ENCODE measurements around the gene LRMDA. TPM values are rescaled to one million over a fixed set of nuclear protein-coding genes. Genes with fewer than 3 reads are reported as not detected.

The LRMDA gene
- total RNA-seq, 1 donor from 2014 or later: 7.3 TPM

GRCh38 chr10:75649466-75649865 lies 218.0 kb downstream of the LRMDA start:
- peaks cover 0 to 19% (median 0%) of the 10 kb centered on the region in 3 donors for H3K4me1 ChIP-seq (ENCODE audit: control insufficient read depth in 3 of 3, insufficient read depth in 3 of 3, low read length in 3 of 3)
- peaks cover 0 to 7% (median 3%) of the 10 kb centered on the region in 3 donors for H3K27me3 ChIP-seq (ENCODE audit: control insufficient read depth in 3 of 3, insufficient read depth in 3 of 3, low read length in 3 of 3)
- no peaks in the 10 kb centered on the region for H3K36me3 ChIP-seq (ENCODE audit: control insufficient read depth in 3 of 3, insufficient read depth in 3 of 3, low read length in 3 of 3)
- no peak overlapping the region for H3K27ac ChIP-seq (ENCODE audit: low read depth, low read length)
- no peak overlapping the region for H3K9ac ChIP-seq (ENCODE audit: low read depth in 1 of 3, low read length in 3 of 3)
- no peak overlapping the region for H3K4me3 ChIP-seq (ENCODE audit: low read length in 3 of 3)
- no peaks in the 10 kb centered on the region for H3K9me3 ChIP-seq (ENCODE audit: control insufficient read depth in 3 of 3, low read length in 3 of 3)

- Histone ChIP-seq H3K27ac (ENCODE audit: low read depth, low read length) (no peak overlapping the region), H3K36me3 (ENCODE audit: control insufficient read depth in 3 of 3, insufficient read depth in 3 of 3, low read length in 3 of 3) (no peaks in the 10 kb centered on the region), H3K4me1 (ENCODE audit: control insufficient read depth in 3 of 3, insufficient read depth in 3 of 3, low read length in 3 of 3) (peaks cover 5 to 21% (median 6%) of the 10 kb centered on the region in 3 donors), H3K9ac (ENCODE audit: low read depth in 1 of 3, low read length in 3 of 3) (no peak overlapping the region), H3K9me3 (ENCODE audit: control insufficient read depth in 3 of 3, low read length in 3 of 3) (no peaks in the 10 kb centered on the region), H3K4me3 (ENCODE audit: low read length in 3 of 3) (no peak overlapping the region), H3K27me3 (ENCODE audit: control insufficient read depth in 3 of 3, insufficient read depth in 3 of 3, low read length in 3 of 3) (peaks cover 0 to 3% (median under 1%) of the 10 kb centered on the region in 3 donors)
Observed at GRCh38 chr10:75650648-75651047, 219.2 kb downstream of the LRMDA start.

- Histone ChIP-seq H3K9me3 (ENCODE audit: control insufficient read depth in 3 of 3, low read length in 3 of 3) (no peaks in the 10 kb centered on the region), H3K9ac (ENCODE audit: low read depth in 1 of 3, low read length in 3 of 3) (no peak overlapping the region), H3K4me3 (ENCODE audit: low read length in 3 of 3) (no peak overlapping the region), H3K36me3 (ENCODE audit: control insufficient read depth in 3 of 3, insufficient read depth in 3 of 3, low read length in 3 of 3) (no peaks in the 10 kb centered on the region), H3K4me1 (ENCODE audit: control insufficient read depth in 3 of 3, insufficient read depth in 3 of 3, low read length in 3 of 3) (peaks cover 8 to 16% (median 9%) of the 10 kb centered on the region in 3 donors), H3K27me3 (ENCODE audit: control insufficient read depth in 3 of 3, insufficient read depth in 3 of 3, low read length in 3 of 3) (peaks cover 0 to 3% (median 0%) of the 10 kb centered on the region in 3 donors), H3K27ac (ENCODE audit: low read depth, low read length) (no peak overlapping the region)
Observed at GRCh38 chr10:75651417-75651816, 220.0 kb downstream of the LRMDA start.

- Histone ChIP-seq H3K4me1 (ENCODE audit: control insufficient read depth in 3 of 3, insufficient read depth in 3 of 3, low read length in 3 of 3) (peaks cover 8 to 15% (median 9%) of the 10 kb centered on the region in 3 donors), H3K9ac (ENCODE audit: low read depth in 1 of 3, low read length in 3 of 3) (no peak overlapping the region)
Observed at GRCh38 chr10:75652146-75652740, 220.8 kb downstream of the LRMDA start.

GRCh38 chr10:75653761-75654160 lies 222.3 kb downstream of the LRMDA start:
- Histone ChIP-seq H3K4me3 (ENCODE audit: low read length in 3 of 3) (no peak overlapping the region), H3K4me1 (ENCODE audit: control insufficient read depth in 3 of 3, insufficient read depth in 3 of 3, low read length in 3 of 3) (peaks cover 8 to 15% (median 9%) of the 10 kb centered on the region in 3 donors), H3K27ac (ENCODE audit: low read depth, low read length) (peak overlapping the region; percentile 8), H3K36me3 (ENCODE audit: control insufficient read depth in 3 of 3, insufficient read depth in 3 of 3, low read length in 3 of 3) (no peaks in the 10 kb centered on the region), H3K9me3 (ENCODE audit: control insufficient read depth in 3 of 3, low read length in 3 of 3) (no peaks in the 10 kb centered on the region), H3K27me3 (ENCODE audit: control insufficient read depth in 3 of 3, insufficient read depth in 3 of 3, low read length in 3 of 3) (no peaks in the 10 kb centered on the region), H3K9ac (ENCODE audit: low read depth in 1 of 3, low read length in 3 of 3) (no peak overlapping the region)

More at GRCh38 chr10:75652146-75652740, 220.8 kb downstream of the LRMDA start:
- no peaks in the 10 kb centered on the region for H3K36me3 ChIP-seq (ENCODE audit: control insufficient read depth in 3 of 3, insufficient read depth in 3 of 3, low read length in 3 of 3)
- no peaks in the 10 kb centered on the region for H3K9me3 ChIP-seq (ENCODE audit: control insufficient read depth in 3 of 3, low read length in 3 of 3)
- H3K4me3 ChIP-seq (ENCODE audit: low read length in 3 of 3): no peak overlapping the region
- no peaks in the 10 kb centered on the region for H3K27me3 ChIP-seq (ENCODE audit: control insufficient read depth in 3 of 3, insufficient read depth in 3 of 3, low read length in 3 of 3)
- H3K27ac ChIP-seq (ENCODE audit: low read depth, low read length): no peak overlapping the region

- no peaks in the 10 kb centered on the region for H3K36me3 ChIP-seq (ENCODE audit: control insufficient read depth in 3 of 3, insufficient read depth in 3 of 3, low read length in 3 of 3)
- no peak overlapping the region for H3K4me3 ChIP-seq (ENCODE audit: low read length in 3 of 3)
- no peaks in the 10 kb centered on the region for H3K27me3 ChIP-seq (ENCODE audit: control insufficient read depth in 3 of 3, insufficient read depth in 3 of 3, low read length in 3 of 3)
- no peaks in the 10 kb centered on the region for H3K9me3 ChIP-seq (ENCODE audit: control insufficient read depth in 3 of 3, low read length in 3 of 3)
- H3K27ac ChIP-seq (ENCODE audit: low read depth, low read length): peak overlapping the region; percentile 8
- peaks cover 8 to 15% (median 9%) of the 10 kb centered on the region in 3 donors for H3K4me1 ChIP-seq (ENCODE audit: control insufficient read depth in 3 of 3, insufficient read depth in 3 of 3, low read length in 3 of 3)
- no peak overlapping the region for H3K9ac ChIP-seq (ENCODE audit: low read depth in 1 of 3, low read length in 3 of 3)
Observed at GRCh38 chr10:75654171-75654771, 222.8 kb downstream of the LRMDA start.

- H3K27me3 ChIP-seq (ENCODE audit: control insufficient read depth in 3 of 3, insufficient read depth in 3 of 3, low read length in 3 of 3): no peaks in the 10 kb centered on the region
- no peak overlapping the region for H3K27ac ChIP-seq (ENCODE audit: low read depth, low read length)
- peaks cover 8 to 15% (median 9%) of the 10 kb centered on the region in 3 donors for H3K4me1 ChIP-seq (ENCODE audit: control insufficient read depth in 3 of 3, insufficient read depth in 3 of 3, low read length in 3 of 3)
- no peaks in the 10 kb centered on the region for H3K9me3 ChIP-seq (ENCODE audit: control insufficient read depth in 3 of 3, low read length in 3 of 3)
- no peak overlapping the region for H3K9ac ChIP-seq (ENCODE audit: low read depth in 1 of 3, low read length in 3 of 3)
- no peak overlapping the region for H3K4me3 ChIP-seq (ENCODE audit: low read length in 3 of 3)
- no peaks in the 10 kb centered on the region for H3K36me3 ChIP-seq (ENCODE audit: control insufficient read depth in 3 of 3, insufficient read depth in 3 of 3, low read length in 3 of 3)
Observed at GRCh38 chr10:75654772-75655171, 223.3 kb downstream of the LRMDA start.

- peaks cover 0 to 3% (median under 1%) of the 10 kb centered on the region in 3 donors for H3K27me3 ChIP-seq (ENCODE audit: control insufficient read depth in 3 of 3, insufficient read depth in 3 of 3, low read length in 3 of 3)
- no peaks in the 10 kb centered on the region for H3K9me3 ChIP-seq (ENCODE audit: control insufficient read depth in 3 of 3, low read length in 3 of 3)
- no peak overlapping the region for H3K4me3 ChIP-seq (ENCODE audit: low read length in 3 of 3)
- H3K27ac ChIP-seq (ENCODE audit: low read depth, low read length): peak overlapping the region; percentile 75
- H3K9ac ChIP-seq (ENCODE audit: low read depth in 1 of 3, low read length in 3 of 3): no peak overlapping the region
- peaks cover 8 to 15% (median 11%) of the 10 kb centered on the region in 3 donors for H3K4me1 ChIP-seq (ENCODE audit: control insufficient read depth in 3 of 3, insufficient read depth in 3 of 3, low read length in 3 of 3)
- no peaks in the 10 kb centered on the region for H3K36me3 ChIP-seq (ENCODE audit: control insufficient read depth in 3 of 3, insufficient read depth in 3 of 3, low read length in 3 of 3)
Observed at GRCh38 chr10:75655791-75656451, 224.5 kb downstream of the LRMDA start.

- no peaks in the 10 kb centered on the region for H3K36me3 ChIP-seq (ENCODE audit: control insufficient read depth in 3 of 3, insufficient read depth in 3 of 3, low read length in 3 of 3)
- no peak overlapping the region for H3K27ac ChIP-seq (ENCODE audit: low read depth, low read length)
- H3K27me3 ChIP-seq (ENCODE audit: control insufficient read depth in 3 of 3, insufficient read depth in 3 of 3, low read length in 3 of 3): peaks cover 0 to 4% (median 3%) of the 10 kb centered on the region in 3 donors
- no peak overlapping the region for H3K4me3 ChIP-seq (ENCODE audit: low read length in 3 of 3)
- no peak overlapping the region for H3K9ac ChIP-seq (ENCODE audit: low read depth in 1 of 3, low read length in 3 of 3)
- H3K9me3 ChIP-seq (ENCODE audit: control insufficient read depth in 3 of 3, low read length in 3 of 3): no peaks in the 10 kb centered on the region
- H3K4me1 ChIP-seq (ENCODE audit: control insufficient read depth in 3 of 3, insufficient read depth in 3 of 3, low read length in 3 of 3): peaks cover 8 to 15% (median 11%) of the 10 kb centered on the region in 3 donors
Observed at GRCh38 chr10:75657351-75657750, 225.9 kb downstream of the LRMDA start.

GRCh38 chr10:75658036-75658435 lies 226.6 kb downstream of the LRMDA start:
- H3K36me3 ChIP-seq (ENCODE audit: control insufficient read depth in 3 of 3, insufficient read depth in 3 of 3, low read length in 3 of 3): no peaks in the 10 kb centered on the region
- H3K4me1 ChIP-seq (ENCODE audit: control insufficient read depth in 3 of 3, insufficient read depth in 3 of 3, low read length in 3 of 3): peaks cover 10 to 16% (median 15%) of the 10 kb centered on the region in 3 donors
- H3K27me3 ChIP-seq (ENCODE audit: control insufficient read depth in 3 of 3, insufficient read depth in 3 of 3, low read length in 3 of 3): peaks cover 0 to 4% (median 3%) of the 10 kb centered on the region in 3 donors
- H3K4me3 ChIP-seq (ENCODE audit: low read length in 3 of 3): no peak overlapping the region
- no peak overlapping the region for H3K27ac ChIP-seq (ENCODE audit: low read depth, low read length)
- no peak overlapping the region for H3K9ac ChIP-seq (ENCODE audit: low read depth in 1 of 3, low read length in 3 of 3)
- no peaks in the 10 kb centered on the region for H3K9me3 ChIP-seq (ENCODE audit: control insufficient read depth in 3 of 3, low read length in 3 of 3)
